Prostate gland (tissue), 2 donors: ENCODE measurements around the gene ZMIZ1. TPM values are rescaled to one million over a fixed set of nuclear protein-coding genes. Genes with fewer than 3 reads are reported as not detected.

ENCODE experiments used
- DNase-seq: peaks from one replicate; pipeline ENCODE4 v3.0.0-alpha.2; 2019; ENCODE audit warnings: low spot score
- H3K27ac ChIP-seq, 2 donors: fragments of 200-600 bp; sonication (generic); 2 replicates each; pipeline ENCODE4 v1.5.1; 2017 to 2019
- H3K27me3 ChIP-seq: fragments of 200-600 bp; sonication (generic); replicated peaks from 2 replicates; pipeline ENCODE4 v1.5.1; 2019; ENCODE audit not compliant: insufficient read depth
- H3K36me3 ChIP-seq, 2 donors: fragments of 200-600 bp; sonication (generic); 1 replicate in 1 of 2; 2 replicates in 1 of 2; pipeline versions ENCODE4 v1.5.1 to v1.8.1; 2017 to 2019
- H3K4me1 ChIP-seq: fragments of 200-600 bp; sonication (generic); replicated peaks from 2 replicates; pipeline ENCODE4 v1.5.1; 2019
- H3K4me3 ChIP-seq, 2 donors: fragments of 200-600 bp; sonication (generic); 2 replicates each; pipeline ENCODE4 v1.5.1; 2017 to 2019
- H3K9me3 ChIP-seq: fragments of 200-600 bp; sonication (generic); 2 replicates; pipeline ENCODE4 v1.5.1; 2017
- CTCF ChIP-seq, 4 experiments: fragments of 200-600 bp in 2 of 4; fragments of 450-650 bp in 2 of 4; sonication (generic) in 2 of 4; IDR thresholded peaks; 1 replicate in 3 of 4; 2 replicates in 1 of 4; pipeline ENCODE4 v1.5.1; 2016 to 2019; ENCODE audit warnings: antibody characterized with exemption in 4 of 4, mild to moderate bottlenecking in 2 of 4, moderate library complexity in 2 of 4
- POLR2A ChIP-seq: fragments of 450-650 bp; IDR thresholded peaks from one replicate; pipeline ENCODE4 v1.6.1; 2016; ENCODE audit warnings: antibody characterized with exemption, mild to moderate bottlenecking
- POLR2AphosphoS5 ChIP-seq: sonication (generic); formaldehyde crosslinking; IDR thresholded peaks from one replicate; pipeline ENCODE4 v1.6.1; 2017; ENCODE audit warnings: antibody characterized with exemption
- WGBS: methylation state at CpG from one replicate; pipeline ENCODE4 v1.1.5; 2018; 5-methylcytosine and 5-hydroxymethylcytosine counted together
- intact Hi-C: fragments of 100-400 bp; cut with DNase I; formaldehyde crosslinking; loops from one replicate; pipeline ENCODE4 v1.14.2; 2022
- total RNA-seq, 2 donors: library from RNA; depleted of rRNA; stranded (reverse); fragments of >200 nt; gene quantifications; one replicate each; pipeline ENCODE4 v1.1.0, GENCODE V29; 2016

ZMIZ1 gene
- total RNA-seq, 2 donors from 2014 or later = 69.6 to 78.5 TPM

DNA sequence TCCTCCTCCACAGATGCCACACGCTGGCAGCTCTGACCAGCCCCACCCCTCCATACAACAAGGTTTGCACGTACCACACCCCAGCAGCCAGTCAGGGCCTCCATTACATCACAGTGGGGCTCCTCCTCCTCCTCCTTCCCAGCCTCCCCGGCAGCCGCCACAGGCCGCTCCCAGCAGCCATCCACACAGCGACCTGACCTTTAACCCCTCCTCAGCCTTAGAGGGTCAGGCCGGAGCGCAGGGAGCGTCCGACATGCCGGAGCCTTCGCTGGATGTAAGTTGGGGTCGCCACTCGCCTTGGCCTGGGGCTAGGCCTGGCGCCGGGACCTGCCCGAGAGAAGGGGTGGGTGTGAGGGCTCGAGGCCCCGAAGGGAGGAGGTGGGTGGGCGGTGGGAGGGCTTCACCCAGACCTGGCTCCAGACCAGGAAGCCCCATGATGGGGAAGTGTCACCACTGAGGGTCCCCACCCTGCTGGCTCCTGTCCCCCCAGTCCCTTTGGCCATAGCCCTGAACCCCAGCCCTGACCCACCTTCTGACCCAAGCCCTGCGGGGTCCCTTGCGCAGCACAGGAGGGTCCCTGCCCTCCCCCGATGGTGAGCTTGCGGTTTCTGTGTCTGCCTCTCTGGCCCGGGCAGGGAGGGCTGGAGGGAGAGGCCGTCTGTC lies 242.3 kb downstream of the ZMIZ1 start:
- TF ChIP-seq POLR2A = no peak
- Histone ChIP-seq H3K4me3 (no peak overlapping the region), H3K9me3 (no peaks in the 10 kb centered on the region), H3K27me3 (no peaks in the 10 kb centered on the region), H3K27ac (no peak overlapping the region), H3K36me3 (peaks cover 5 to 28% of the 10 kb centered on the region in 2 donors), H3K4me1 (no peaks in the 10 kb centered on the region)
- whole genome bisulfite sequencing = 83% methylated on average over 25 of the region's 26 CpGs
- DNase-seq = no peak
- intact Hi-C loops = no loop called here

- TF ChIP-seq CTCF (IDR thresholded peaks at IDR 0.05) = no peak
- TF ChIP-seq POLR2AphosphoS5 = no peak
- TF ChIP-seq POLR2A = no peak
- no peak for DNase-seq
- Histone ChIP-seq H3K27me3 (no peaks in the 10 kb centered on the region), H3K9me3 (no peaks in the 10 kb centered on the region), H3K4me1 (no peaks in the 10 kb centered on the region), H3K36me3 (peaks cover 5 to 20% of the 10 kb centered on the region in 2 donors), H3K4me3 (no peak overlapping the region), H3K27ac (no peak overlapping the region)
- 78% methylated on average over 15 of the region's 15 CpGs for WGBS
- intact Hi-C loops = no loop called here
Observed at GRCh38 chr10:79311581-79312407, 243.0 kb downstream of the ZMIZ1 start.

GRCh38 chr10:79312601-79313187 lies 243.9 kb downstream of the ZMIZ1 start:
- peaks cover 5 to 18% of the 10 kb centered on the region in 2 donors for H3K36me3 ChIP-seq

GRCh38 chr10:79313320-79313719 lies 244.6 kb downstream of the ZMIZ1 start:
- no peak for TF ChIP-seq POLR2A
- no peak for TF ChIP-seq CTCF (IDR thresholded peaks at IDR 0.05)
- TF ChIP-seq POLR2AphosphoS5 = no peak
- Histone ChIP-seq H3K9me3 (no peaks in the 10 kb centered on the region), H3K27ac (no peak overlapping the region), H3K36me3 (peaks cover 5 to 18% of the 10 kb centered on the region in 2 donors), H3K4me1 (no peaks in the 10 kb centered on the region), H3K4me3 (no peak overlapping the region), H3K27me3 (no peaks in the 10 kb centered on the region)
- intact Hi-C loops = no loop called here
- 73% methylated on average over 8 of the region's 8 CpGs for WGBS
- DNase-seq = no peak

More at GRCh38 chr10:79312601-79313187, 243.9 kb downstream of the ZMIZ1 start:
- WGBS = 85% methylated on average over 22 of the region's 22 CpGs
- H3K9me3 ChIP-seq = no peaks in the 10 kb centered on the region
- intact Hi-C loops = no loop called here
- DNase-seq = no peak
- H3K4me1 ChIP-seq = no peaks in the 10 kb centered on the region
- no peak overlapping the region for H3K27ac ChIP-seq
- no peak overlapping the region for H3K4me3 ChIP-seq
- no peaks in the 10 kb centered on the region for H3K27me3 ChIP-seq
- TF ChIP-seq CTCF (IDR thresholded peaks at IDR 0.05) (no peak), POLR2A (no peak), POLR2AphosphoS5 (no peak)

DNA sequence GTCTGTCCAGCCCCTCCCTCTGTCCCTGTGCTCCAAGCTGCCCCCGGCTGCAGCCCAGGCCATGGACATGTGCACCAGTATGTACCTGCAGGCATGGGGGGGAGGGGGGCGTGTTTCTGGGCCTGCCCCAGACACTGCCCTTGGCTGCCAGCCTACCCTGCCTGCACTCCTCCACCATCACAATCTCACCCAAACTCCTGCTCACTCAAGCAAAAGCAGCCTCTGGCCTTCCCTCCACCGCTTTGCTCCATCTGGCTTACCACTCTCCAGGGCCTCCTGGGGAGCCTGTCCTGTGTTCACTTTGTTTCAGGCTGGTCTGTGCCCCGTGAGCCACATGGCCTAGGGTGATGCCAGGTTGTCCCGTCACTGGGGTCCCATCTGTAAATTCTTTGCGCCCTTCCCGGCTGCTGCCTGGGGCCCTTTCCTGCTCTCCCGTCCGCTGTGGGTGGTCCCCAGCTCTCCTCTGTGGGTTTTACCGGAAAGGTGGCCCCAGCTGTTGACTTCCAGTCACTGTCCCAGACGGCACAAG lies 245.2 kb downstream of the ZMIZ1 start:
- DNase-seq = no peak
- Histone ChIP-seq H3K4me3 (no peak overlapping the region), H3K27ac (no peak overlapping the region), H3K36me3 (peaks cover 2 to 16% of the 10 kb centered on the region in 2 donors), H3K27me3 (no peaks in the 10 kb centered on the region), H3K9me3 (no peaks in the 10 kb centered on the region), H3K4me1 (no peaks in the 10 kb centered on the region)
- WGBS = 83% methylated on average over 11 of the region's 11 CpGs
- TF ChIP-seq POLR2A (no peak), POLR2AphosphoS5 (no peak), CTCF (IDR thresholded peaks at IDR 0.05) (no peak)
- intact Hi-C loops = no loop called here
